ENCODE measurements around the gene WIPF2.
"Not testable (repeated sequence)": the region's sequence is repeated elsewhere in the genome, so short reads cannot be mapped to it uniquely, and the experiment has no call there.

DNA sequence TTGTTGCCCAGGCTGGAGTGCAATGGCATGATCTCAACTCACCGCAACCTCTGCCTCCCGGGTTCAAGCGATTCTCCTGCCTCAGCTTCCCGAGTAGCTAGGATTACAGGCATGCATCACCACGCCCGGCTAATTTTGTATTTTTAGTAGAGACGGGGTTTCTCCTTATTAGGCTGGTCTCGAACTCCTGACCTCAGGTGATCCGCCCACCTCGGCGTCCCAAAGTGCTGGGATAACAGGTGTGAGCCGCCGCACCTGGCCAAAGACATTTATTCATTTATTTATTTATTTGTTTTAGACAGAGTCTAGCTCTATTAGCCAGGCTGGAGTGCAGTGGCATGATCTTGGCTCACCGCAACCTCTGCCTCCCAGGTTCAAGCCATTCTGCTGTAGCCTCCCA lies 10.0 kb downstream of the WIPF2 start:
- not testable (repeated sequence) for TF ChIP-seq EZH2 (IDR thresholded peaks at IDR 0.05); FOXP2 (optimal IDR thresholded peaks at IDR 0.05; ENCODE audit: control extremely low read depth, extremely low read length, insufficient read depth); POLR2AphosphoS5 (IDR thresholded peaks at IDR 0.05; ENCODE audit: borderline replicate concordance, low read depth, low read length)
